GM20000 (cell line): ENCODE results near the gene FILIP1.

Experiments
- DNase-seq: peaks from one replicate; pipeline ENCODE4 v3.0.0; 2012; ENCODE audit warnings: low spot score
- TF ChIP-seq, protein P1 (sequence below): IDR thresholded peaks from 2 replicates; pipeline ENCODE4 v1.5.1; 2012; ENCODE audit warnings: mild to moderate bottlenecking, control low read depth; ENCODE audit errors: extremely low read depth, missing control alignments

Gene FILIP1

DNA sequence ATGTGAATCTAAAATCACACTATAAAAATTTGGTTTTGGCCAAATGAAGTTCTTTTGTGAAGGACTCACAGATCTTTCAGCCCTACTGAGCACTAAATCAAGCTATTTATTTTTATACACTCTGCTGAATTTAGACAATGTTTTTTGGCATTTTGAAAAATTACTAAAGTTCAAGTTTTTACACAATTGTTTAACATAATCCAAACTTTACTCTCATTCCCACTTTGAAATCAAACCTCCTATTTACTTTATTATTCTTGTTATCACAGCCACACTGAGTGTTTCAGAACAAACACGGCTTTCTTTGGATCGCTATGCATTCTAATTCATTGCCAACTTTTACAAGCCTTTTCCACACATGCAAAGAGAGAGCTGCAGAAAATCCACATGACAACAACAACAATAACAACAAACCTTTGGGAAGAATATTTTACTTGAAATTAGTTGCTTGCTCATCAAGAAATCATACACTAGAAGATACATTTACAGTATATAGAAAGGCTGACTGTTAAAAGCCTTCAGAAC lies 159.9 kb downstream of the FILIP1 start:
- no peak for DNase-seq
- TF ChIP-seq, protein P1, sequence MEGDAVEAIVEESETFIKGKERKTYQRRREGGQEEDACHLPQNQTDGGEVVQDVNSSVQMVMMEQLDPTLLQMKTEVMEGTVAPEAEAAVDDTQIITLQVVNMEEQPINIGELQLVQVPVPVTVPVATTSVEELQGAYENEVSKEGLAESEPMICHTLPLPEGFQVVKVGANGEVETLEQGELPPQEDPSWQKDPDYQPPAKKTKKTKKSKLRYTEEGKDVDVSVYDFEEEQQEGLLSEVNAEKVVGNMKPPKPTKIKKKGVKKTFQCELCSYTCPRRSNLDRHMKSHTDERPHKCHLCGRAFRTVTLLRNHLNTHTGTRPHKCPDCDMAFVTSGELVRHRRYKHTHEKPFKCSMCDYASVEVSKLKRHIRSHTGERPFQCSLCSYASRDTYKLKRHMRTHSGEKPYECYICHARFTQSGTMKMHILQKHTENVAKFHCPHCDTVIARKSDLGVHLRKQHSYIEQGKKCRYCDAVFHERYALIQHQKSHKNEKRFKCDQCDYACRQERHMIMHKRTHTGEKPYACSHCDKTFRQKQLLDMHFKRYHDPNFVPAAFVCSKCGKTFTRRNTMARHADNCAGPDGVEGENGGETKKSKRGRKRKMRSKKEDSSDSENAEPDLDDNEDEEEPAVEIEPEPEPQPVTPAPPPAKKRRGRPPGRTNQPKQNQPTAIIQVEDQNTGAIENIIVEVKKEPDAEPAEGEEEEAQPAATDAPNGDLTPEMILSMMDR = no peak

DNA sequence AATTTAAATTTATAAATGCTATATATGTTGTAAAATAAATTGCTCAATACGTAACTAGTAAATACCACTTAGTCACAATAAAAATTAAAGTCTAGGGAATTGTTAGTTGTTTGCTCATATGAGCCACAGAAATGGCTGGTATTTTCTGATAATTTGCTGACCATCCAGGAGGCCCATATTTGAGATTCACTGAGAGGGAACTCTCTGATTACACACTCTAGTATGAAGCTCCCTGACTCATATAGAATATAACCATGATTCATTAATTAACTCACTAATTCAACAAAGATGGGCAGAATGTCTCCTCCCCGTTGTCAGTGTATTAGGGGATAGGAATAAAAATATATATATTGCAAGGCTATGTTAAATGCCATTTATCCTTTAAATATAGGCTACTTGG lies 162.4 kb downstream of the FILIP1 start:
- TF ChIP-seq, protein P1 = no peak
- no peak for DNase-seq

DNA sequence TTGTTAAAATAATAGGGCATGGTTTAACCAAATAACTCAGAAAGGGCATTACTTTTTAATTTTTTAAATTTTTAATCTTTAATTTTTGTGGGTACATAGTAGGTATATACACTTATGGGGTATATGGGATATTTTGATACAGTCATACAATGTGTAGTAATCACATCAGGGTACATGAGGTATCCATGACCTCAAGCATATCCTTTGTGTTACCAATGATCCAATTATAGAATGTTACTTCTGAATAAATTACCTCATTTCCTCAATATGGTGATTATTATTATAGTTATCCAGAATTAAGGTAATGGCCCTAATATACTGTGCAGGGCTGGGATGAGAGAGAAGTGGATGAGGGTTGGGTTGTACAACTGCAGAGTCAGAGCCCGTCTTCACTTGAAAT lies 163.9 kb downstream of the FILIP1 start:
- TF ChIP-seq, protein P1 = no peak

DNA sequence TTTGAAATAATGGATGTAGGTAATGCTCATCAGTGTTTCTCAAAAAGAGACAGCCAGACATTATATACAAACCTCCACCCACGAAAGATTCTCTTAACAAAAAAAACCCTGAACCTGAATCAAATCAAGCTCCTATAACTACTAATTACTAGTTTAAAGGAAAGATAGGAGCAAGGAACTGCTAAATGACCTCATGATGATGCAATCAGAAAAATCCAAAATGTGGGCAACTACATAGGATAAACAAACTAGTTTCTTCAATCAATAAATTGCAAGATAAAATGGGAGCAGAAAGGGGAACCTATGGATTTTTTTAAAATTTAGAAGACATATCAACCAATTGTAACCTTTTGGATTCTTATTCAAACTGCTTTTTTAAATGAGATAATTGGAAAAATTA lies 165.8 kb downstream of the FILIP1 start:
- TF ChIP-seq, protein P1 = no peak
- no peak for DNase-seq

More for the DNA sequence above, 163.9 kb downstream of the FILIP1 start:
- no peak for DNase-seq

DNA sequence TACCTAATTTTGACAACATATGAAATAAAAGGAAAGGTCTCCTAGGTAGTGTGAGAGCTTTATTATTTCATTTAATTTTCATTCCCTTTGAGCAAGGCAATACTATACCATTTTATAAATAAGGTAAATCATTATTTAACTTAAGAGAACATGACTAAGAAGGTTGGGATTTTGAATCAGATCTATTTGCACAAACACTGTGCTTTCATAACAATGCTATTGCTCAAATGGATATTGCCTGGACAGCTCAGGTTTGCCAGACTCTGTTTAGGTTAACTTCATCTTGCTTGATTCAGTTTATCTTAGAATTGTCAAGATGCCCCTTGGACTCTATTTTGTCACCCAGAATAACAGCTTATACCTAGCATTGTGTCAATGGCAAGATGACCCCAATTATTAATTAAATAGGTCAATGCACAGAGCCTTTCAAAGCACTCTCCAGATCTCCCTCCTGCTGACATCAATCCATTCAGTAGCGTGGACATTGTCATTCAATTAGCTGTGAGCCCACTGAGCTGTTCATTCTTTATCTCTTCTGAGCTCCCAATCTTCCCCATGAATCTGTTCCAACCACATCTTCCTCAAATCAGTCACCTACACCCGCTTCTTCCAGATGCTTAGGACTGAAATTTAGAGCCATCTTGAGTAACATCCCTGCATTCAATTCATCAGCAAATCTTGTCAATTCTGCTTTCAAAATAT lies 166.9 kb downstream of the FILIP1 start:
- TF ChIP-seq, protein P1 = no peak
- no peak for DNase-seq

DNA sequence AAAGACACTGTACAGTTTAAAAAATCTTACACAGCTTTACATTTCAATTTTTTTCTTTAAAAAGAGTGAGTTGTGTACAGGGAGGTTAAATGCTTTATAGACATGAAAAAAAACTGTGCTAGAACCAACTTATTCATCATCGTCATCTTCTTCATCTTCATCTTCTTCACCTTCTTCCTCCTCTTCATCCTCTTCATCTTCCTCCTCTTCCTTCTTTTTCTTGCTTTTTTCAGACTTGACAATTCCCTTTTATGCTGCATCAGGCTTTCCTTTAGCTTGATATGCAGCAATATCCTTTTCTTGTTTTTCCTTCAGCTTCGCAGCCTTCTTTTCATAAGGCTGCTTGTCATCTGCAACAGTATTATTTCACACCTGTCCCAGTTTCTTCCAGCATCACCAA lies 174.7 kb downstream of the FILIP1 start:
- TF ChIP-seq, protein P1 = no peak
- DNase-seq = no peak

DNA sequence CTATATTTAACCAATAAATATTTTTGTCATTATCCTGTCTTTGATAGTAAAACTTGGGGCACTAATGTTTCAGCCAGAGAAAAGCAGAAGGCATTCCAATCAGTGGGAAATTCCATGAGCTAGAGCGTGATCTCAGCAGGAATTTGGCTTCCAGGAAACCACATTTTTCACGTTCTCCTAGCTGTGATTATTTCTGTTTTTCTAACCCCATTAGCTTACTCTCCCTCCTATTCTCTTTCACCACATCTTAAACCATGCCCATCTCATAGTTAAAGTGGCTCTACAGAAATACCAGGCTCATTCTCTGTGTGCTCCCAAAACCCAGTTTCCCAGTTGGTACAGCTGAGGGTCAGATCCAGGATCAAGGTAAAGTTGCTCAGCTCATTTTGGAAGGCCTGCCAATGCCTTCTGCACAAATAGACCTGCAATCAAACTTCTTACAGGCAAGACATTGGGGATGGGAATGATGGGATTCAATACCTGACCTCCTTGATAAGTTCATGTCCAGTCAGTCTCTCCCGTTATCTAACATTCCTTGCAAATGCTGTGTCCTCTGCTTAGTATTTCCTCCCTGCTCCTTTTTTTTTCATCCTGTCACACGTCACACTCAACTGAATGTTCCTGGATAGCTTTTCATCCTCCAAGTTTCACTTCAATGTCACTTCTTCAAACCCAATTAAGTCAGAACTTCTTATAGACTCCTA lies 175.9 kb downstream of the FILIP1 start:
- no peak for DNase-seq
- TF ChIP-seq, protein P1 = no peak
